Left cardiac atrium (tissue), 4 donors: ENCODE results near the gene ABLIM1. TPM values are rescaled to one million over a fixed set of nuclear protein-coding genes. Genes with fewer than 3 reads are reported as not detected.
A peak's percentile ranks its signal among the peaks of the same experiment; 100 is the strongest.

Experiments
- ATAC-seq, 2 donors: fragments of 200-7000 bp; cut with Tn5 transposase; one replicate each; pipeline ENCODE4 v1.9.1; 2020; ENCODE audit warnings: mild to moderate bottlenecking in 2 of 2, moderate library complexity in 2 of 2
- DNase-seq: peaks from one replicate; pipeline ENCODE4 v3.0.0-alpha.2; 2020
- intact Hi-C, 2 donors: fragments of 100-400 bp; cut with DNase I; formaldehyde crosslinking; loops; one replicate each; pipeline versions ENCODE4 v1.14.1 to v1.15.1; 2022 to 2023
- total RNA-seq, 2 donors: library from RNA; stranded (reverse); fragmentation: NEBNext Ultra II Directional; extraction: Animal tissue kit (Norgen Biotek cat#: 25700); gene quantifications; one replicate each; pipeline ENCODE4 v1.2.1, GENCODE V29; 2021
- donor health status: DM: no; HTN: yes; CAD: no.
- donor health status: DM: no; HTN: yes; CAD: no; lungs with severe emphysema.
- donor health status: DM: yes; HTN: yes; CAD: no.
- donor health status: Dilated cardiomyopathy.

Gene ABLIM1
- total RNA-seq, 2 donors from 2014 or later = 292 to 305 TPM

DNA sequence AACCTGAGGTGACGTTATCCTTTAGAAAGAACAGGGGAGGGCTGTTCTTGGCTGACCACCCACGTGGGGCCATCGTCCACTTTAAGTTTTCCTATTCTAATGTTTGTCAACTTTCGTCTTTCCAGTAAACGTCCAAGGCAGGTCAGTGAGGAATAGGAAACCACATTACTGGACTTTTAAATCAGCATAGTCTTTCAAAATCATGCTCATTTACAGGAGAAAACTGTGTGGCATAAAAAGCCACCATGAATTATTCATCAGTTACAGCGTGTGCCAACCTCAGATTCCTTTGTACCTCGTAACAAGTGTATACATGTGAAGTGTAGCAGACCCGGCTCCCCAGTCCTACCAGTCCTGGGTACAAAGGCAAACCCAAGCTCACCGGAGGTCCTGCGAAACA is 25.1 kb upstream of the ABLIM1 start:
- DNase-seq (no peak), ATAC-seq (peak in 1 of 2 donors; percentile 38)
- intact Hi-C loops = loop anchor here in 1 of 2 donors (5.0 kb wide), 1 partner anchor 51 kb away; no protein-coding TSS in a partner anchor

DNA sequence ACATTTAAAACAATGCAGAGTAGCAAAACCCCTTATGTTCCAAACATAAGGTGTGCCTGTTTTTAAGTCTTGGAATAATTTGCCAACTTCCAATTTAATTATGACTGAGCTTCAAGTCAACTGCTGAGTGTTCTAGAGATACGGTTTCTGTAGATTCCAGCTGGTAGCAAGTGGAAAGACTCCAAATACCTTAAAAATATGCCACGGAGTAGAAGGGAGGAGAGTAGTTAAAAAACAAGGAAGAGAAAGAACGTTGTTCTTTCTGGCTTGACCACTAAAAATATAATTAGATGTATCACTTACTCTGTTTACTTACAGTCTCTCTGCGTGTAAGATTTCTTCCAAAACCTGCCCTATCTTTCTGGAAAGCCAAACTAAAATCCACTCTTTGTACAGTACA is 24.5 kb upstream of the ABLIM1 start:
- ATAC-seq (peak in 1 of 2 donors; percentile 28), DNase-seq (no peak)
- intact Hi-C loops = loop anchor here in 1 of 2 donors (5.0 kb wide), 1 partner anchor 50 kb away; no protein-coding TSS in a partner anchor

DNA sequence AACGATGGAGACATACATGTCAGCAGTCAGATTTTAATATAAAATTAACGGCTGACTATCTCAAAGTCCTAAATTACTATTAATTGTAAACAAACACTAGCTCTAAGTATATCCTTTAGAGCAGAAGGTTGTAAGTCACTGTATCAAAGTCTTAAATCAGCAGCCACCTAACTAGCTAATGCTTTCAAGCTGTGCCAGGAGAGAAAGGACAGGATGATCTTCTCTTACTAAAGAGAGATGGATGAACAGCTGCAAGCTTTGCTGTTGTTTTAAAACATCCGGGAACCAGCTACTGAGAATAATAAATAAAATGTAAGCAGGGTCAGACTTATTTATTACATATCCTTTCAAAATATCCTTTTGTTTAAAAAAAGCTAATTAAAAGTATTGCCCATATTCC is 24.0 kb upstream of the ABLIM1 start:
- intact Hi-C loops = loop anchor here in 1 of 2 donors (5.0 kb wide), 1 partner anchor 50 kb away; no protein-coding TSS in a partner anchor
- ATAC-seq (no peak), DNase-seq (no peak)

DNA sequence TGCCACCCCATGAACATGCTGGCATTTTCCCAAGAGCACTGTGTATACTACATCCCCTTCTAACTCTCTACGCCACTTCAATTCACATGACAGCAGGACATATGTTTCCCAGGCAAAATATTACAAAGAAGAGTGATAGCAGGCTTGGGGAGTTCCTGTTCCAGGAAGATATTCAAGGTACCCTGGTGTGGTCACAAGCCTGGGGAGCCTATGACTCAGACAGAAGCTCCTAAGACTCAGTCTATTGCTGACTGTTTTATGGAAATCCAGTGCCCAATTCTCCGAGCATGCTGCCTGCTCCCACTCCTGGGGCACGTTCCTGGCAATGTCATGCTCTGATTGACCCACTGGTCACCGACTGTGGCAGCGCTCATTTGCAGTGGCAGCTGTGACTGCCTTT is 23.5 kb upstream of the ABLIM1 start:
- no peak for DNase-seq
- intact Hi-C loops = loop anchor here in 1 of 2 donors (5.0 kb wide), 1 partner anchor 49 kb away; no protein-coding TSS in a partner anchor
- peak in 1 of 2 donors; percentile 24 for ATAC-seq

DNA sequence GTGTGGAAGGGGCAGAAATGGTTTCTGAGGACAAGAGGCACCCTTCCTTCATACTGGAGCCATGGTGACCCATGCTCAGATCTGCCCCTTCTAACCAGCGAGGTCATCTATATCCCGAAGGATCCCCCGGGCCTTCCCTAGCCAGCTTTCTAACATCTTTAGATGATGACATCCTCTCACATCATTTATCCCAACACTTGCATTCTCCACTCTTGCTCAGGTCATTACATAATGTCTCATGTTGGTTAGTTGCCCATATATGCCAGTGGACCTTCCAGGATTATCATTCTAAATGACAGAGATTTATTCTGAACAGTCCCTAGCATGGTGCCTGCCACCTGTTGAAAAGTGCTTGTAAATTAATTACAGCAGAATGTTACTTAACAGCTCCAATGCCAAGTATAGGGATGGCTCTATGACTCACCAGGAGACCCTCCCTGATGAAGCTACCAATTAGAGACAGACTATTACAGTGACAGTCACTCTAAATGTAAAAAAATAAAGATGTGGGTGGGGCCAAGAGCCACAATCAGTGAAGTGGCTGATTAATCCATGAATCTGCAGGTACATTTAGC is 22.6 kb upstream of the ABLIM1 start:
- ATAC-seq = no peak
- DNase-seq = no peak
- intact Hi-C loops = loop anchor here in 1 of 2 donors (5.0 kb wide), 1 partner anchor 48 kb away; no protein-coding TSS in a partner anchor

DNA sequence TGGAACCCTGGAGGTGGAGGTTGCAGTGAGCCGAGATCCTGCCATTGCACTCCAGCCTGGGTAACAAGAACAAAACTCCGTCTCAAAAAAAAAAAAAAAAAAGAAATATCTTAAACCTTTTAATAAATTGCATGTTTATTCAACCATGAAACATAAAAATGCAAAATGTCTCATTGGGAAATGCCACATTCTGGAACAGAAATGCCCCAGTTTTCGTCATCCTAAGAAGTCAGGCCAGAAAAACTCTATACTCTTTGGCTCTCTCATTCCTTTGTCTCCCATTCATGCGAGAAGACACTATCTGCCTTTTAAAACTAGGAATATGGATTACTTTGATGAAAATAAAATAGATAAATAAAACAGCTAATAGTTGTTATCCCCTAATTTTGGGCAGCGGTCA is 21.5 kb upstream of the ABLIM1 start:
- intact Hi-C loops = no loop called here
- ATAC-seq = no peak
- no peak for DNase-seq

DNA sequence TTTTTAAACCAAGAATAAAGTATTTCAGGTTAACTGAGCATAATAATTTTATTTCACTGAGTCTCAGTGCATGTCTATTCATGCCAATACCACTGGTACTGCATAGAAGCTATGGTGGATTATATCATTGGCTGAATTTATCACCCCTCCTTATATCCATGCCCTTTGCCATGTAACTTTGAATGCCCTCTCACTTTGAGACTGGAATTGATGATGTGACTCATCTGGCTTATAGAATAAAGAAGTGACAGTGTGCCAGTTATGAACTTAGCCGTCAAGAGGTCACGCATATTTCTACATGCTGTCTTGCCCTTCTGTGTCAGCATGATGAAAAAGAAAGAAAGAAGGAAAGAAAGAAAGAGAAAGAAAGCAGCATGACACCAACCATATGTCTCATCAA is 20.7 kb upstream of the ABLIM1 start:
- DNase-seq (no peak), ATAC-seq (no peak)
- intact Hi-C loops = no loop called here

DNA sequence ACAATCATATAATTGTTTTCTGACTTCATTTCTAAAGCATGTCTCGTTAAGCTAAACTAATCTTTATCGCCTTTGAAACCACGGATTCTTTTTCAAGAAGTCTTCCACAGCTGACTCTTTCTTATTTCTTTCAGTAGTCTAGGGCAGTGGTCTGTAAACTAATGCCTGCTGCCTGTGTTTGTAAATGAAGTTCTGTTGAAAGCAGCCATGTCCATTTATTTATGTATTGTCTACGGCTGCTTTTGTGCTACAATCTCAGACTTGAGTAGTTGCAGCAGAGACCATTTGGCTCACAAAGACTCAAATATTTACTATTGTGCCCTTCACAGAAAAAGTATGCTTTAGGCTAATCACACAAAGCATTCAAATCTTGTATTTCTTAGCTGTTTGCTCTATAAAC is 20.3 kb upstream of the ABLIM1 start:
- no peak for ATAC-seq
- DNase-seq = no peak
- intact Hi-C loops = no loop called here

DNA sequence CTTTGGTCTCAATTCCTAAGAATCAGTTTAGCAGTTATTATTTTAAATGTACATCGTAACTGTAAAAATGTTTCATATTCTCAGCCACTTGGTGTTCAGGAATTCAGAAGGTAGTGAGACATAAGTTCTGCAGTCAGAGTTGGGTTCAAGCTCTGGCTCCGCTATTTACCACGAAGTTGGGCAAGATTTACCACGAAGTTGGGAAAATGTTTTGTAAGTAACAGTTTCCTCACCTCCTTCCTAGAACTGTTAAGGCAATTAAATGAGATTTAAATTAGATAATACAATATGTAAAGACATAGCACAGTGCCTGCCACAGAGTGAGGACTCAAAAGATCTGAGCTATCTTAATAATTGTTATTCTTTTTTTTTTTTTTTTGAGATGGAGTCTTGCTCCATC is 16.3 kb upstream of the ABLIM1 start:
- no peak for ATAC-seq
- DNase-seq = no peak
- intact Hi-C loops = no loop called here

DNA sequence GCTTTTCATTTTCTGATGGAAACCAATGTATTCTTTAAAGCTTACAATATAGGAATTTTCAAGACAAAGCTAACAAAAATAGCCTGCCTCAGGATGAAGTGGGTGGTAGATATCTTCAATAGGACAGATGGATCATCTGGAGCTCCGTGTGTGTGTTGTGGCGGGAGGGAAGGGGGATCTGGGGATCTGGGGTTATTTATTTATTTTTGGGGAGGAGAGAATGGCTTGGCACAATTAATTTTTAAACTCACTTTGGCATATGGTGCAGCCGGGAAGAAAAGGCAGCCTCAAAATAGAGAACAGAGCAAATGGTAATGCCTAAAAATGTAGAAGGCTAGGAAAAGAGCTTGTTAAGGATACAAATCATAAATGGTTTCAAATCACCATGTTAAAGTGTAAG is 11.6 kb upstream of the ABLIM1 start:
- no peak for ATAC-seq
- DNase-seq = no peak
- intact Hi-C loops = no loop called here

DNA sequence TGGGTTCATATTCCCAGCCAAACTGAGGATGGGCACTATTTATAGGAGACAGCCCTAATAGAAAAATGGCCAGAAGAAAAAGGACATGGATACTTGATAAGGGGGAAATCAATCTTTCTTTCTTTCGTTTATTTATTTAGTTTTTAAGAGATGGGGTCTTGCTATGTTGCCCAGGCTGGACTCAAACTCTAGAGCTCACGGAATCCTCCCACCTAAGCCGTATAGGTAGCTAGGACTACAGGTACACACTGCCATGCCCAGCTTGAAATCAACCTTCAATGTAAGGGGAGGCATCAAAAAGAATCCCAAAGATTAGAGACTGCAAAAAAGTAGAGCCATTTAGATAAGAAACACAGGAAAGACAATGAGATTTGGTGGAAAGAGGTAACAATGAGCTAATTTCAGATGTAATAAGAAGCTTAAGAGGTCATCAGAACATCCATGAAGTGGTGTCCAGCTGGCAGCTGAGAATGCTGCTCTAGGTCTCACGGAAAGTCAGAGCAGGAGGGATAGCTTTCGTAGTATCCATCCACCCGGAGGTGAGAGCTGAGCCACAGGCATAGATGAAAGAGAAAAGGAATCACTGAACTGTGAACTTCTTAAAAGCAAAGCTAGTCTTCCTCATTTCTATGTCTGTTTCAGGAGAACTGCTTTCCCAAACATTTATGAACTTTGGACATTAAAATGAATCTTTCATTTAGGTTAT is 10.5 kb upstream of the ABLIM1 start:
- DNase-seq (no peak), ATAC-seq (no peak)
- intact Hi-C loops = no loop called here

DNA sequence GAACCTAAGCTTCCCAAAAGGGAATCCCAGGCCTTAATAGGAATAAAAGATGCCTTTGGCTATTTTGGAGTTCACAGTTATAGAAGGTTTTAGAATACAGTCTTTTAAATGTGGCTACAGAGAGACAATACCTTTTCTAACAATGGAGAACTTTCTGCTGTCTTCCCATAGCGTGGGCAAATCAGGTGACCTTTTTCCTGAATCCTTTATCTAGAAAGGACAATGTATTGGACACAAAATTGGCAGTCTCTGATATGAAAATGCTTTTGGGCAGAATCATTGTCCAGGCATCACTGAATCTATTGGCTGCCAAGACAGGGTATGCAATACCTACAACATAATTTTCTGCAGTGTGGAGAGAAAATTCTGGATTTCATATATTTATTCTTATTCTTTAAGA is 7.8 kb upstream of the ABLIM1 start:
- no peak for DNase-seq
- ATAC-seq = no peak
- intact Hi-C loops = no loop called here

DNA sequence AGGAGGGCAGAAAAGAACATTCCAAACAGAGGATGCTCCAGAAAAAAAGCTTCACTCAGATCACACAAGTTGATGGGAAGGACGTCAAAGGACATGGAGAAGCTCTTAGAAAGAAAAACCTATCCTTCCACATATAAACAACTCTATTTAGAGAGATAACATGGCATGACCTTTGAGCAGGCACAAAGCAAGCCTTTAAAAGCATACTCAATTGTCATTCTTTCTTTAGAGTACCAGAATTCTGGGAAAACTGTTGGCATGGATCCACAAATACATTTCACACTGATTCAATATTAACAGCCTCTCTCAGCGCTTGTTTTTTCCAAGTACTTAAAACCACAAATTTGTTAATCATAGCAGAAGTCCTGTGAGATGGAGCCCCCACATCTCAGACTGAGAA is 7.3 kb upstream of the ABLIM1 start:
- no peak for DNase-seq

DNA sequence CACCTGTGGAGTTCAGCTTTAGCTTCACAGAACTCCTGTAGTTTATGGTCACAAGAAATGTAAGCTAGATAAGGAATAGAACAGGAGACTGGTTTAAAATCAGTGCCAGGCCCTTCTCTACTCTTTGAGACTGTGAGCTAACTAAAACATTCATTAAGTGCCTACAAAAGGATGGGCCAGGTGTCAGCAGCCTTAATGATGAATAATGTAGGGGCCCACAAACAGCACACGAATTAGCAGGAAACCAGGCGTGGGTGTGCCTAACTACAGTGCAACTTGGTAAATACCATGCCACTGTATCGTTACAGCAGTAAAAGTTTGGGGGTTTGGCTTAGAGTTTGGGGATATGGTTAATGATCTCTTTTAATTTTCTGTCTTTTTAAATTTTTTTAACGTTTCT is 6.1 kb upstream of the ABLIM1 start:
- intact Hi-C loops = no loop called here
- ATAC-seq = peak in 1 of 2 donors; percentile 56
- DNase-seq = no peak

More for the DNA sequence above, 7.3 kb upstream of the ABLIM1 start:
- intact Hi-C loops = no loop called here
- no peak for ATAC-seq

DNA sequence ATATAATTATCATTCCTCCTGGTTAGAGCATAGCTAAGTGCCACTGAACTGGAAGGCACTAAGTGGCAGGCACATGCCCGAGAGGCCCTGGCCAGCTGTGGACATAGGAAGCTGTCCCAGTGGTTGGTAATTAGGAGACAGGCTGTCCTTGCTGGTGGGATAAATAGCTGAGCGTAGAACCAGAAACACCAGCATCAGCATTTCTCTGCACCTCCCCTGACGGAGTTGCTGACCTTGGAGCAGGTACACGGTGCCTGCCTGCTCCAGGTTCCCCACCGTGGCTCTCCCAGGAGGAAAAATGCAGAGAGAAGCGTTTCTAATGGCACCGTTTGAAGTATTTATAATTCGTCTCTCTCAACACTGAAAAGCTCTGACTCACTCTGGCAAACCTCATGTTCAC is 5.6 kb upstream of the ABLIM1 start:
- peak; percentile 56 to 58 for ATAC-seq
- intact Hi-C loops = no loop called here
- no peak for DNase-seq

DNA sequence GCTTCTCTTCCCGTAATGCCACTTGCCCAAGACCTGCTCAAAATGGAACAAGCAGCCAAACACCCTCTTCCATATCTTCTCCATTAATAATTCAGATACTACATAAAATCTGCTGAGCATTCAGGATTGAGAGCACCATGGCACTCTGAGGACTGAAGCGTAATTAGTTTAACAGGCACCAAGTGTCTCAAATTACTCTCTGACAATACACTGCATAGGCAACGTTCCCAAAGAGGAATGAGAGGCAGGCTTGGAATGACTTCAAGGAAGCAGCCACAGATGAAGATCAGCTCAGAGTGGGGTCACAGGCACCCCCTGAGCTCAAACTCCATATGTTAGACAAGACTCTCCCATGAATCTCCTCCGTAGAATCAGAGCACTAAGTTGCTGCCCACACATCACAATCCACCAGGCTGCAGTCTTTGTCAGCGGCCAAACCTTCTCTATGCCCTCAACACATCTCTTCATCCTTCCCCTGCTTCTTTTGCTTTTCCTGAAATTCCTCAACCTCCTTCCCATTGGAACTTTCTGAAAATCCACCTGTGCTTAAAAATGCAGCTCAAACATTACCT is 4.7 kb upstream of the ABLIM1 start:
- DNase-seq (no peak), ATAC-seq (peak; percentile 10 to 39)
- intact Hi-C loops = no loop called here

DNA sequence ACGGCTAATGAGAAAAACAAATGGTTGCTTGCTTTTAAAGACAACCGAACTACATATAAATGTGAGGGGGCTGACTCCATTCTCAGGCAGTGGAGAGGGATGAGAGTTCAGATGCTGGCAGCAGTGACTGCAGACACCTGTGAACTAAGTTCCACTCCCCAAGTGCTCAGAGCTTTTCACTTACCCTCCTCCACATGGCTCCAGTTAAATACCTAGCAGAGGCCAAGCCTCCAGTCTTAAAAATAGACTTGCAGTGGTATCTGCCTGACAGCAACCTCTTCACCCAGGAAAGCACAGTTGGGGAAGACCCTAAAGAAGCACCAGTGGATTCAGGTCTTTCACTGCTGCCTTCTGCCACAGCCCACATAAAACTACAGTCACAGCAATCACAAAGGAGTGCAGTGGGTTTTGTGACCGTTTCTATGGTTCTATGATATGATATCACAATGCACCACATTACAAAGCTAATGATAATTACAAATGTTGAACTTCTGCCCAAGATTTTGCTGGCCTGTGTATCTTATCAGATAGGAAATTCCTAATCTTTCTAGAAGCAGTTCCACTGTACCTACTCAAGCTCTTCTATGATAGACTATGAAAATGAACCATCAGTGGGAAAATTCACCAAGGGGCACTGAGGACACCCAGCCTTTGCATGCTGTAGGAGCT is 3.3 kb upstream of the ABLIM1 start:
- intact Hi-C loops = no loop called here
- ATAC-seq = no peak
- DNase-seq = no peak

DNA sequence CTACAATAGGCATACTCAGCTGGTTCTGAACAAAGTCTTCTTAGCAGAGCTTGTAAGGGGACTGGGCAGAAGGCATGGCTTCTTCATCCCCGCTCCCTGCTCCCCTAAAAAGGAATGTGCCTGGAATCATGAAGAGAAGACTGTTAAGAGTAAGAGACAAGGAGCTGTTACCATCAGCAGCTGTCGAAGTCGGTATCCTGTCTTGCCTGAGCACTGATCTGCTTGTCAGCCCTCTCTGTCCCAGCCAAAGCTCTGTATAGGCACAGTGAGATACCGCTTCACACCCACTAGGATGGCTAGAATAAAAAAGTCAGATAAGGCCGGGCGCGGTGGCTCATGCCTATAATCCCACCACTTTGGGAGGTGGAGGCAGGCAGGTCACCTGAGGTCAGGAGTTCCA is 2.4 kb downstream of the ABLIM1 start:
- DNase-seq (no peak), ATAC-seq (peak; percentile 52 to 90)
- intact Hi-C loops = no loop called here

DNA sequence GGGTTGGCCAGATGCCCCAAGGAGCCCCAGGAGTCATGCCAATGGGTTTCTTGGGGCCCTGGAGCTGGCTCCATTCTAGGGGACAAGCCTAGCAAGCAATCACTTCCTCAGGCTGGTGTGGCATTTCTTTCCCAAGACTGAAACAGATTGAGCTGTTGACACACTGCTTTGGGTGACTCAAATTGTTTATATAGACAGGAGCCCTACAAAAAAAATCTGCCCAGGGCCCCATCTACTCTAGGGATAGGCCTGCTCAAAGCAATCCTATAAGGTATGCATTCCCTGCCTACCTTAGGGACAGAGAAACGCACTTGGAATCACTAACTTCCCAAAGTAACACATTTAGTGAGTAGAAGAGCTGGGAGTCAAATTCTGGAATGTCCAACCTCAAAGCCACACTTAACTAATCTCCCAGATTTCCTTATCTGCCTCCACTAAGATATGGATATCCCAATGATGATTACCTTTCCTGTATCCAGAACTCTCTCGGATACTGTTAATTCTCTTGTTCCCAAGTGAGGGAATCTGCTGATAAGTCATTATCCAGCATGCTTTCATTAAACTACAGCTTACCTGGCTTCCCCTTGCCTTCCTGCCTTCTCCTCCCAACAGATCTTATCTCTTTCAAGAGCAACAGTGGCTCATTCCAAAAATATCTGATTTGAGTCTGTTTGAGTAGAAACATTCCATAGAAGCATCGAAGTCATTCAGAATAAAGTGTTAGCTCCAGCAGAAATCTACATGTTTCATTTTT is 3.1 kb downstream of the ABLIM1 start:
- ATAC-seq (peak in 1 of 2 donors; percentile 19), DNase-seq (no peak)
- intact Hi-C loops = no loop called here
